Thyroid gland (tissue), 4 donors: ENCODE results near the gene DENND4C.

Experiments
- CTCF ChIP-seq, 6 experiments: fragments of 200-600 bp in 3 of 6; fragments of 450-650 bp in 3 of 6; sonication (generic) in 3 of 6; IDR thresholded peaks; one replicate each; pipeline ENCODE4 v1.5.1; 2016 to 2019; ENCODE audit warnings: antibody characterized with exemption in 6 of 6, mild to moderate bottlenecking in 2 of 6, inconsistent platforms in 1 of 6, moderate library complexity in 1 of 6
- POLR2A ChIP-seq, 2 donors: fragments of 450-650 bp; IDR thresholded peaks; one replicate each; pipeline ENCODE4 v1.6.1; 2017; ENCODE audit warnings: antibody characterized with exemption in 2 of 2, mild to moderate bottlenecking in 2 of 2, moderate library complexity in 1 of 2

- TF ChIP-seq POLR2A (IDR thresholded peaks at IDR 0.05) (no peak), CTCF (IDR thresholded peaks at IDR 0.05) (no peak)
These were observed 141.4 kb downstream of the DENND4C start for GRCh38 chr9:19371942-19372341.
